NCI-H69 (cell line): Measurements from ENCODE around the gene MYRIP.
"Not testable (repeated sequence)": the region's sequence is repeated elsewhere in the genome, so short reads cannot be mapped to it uniquely, and the experiment has no call there.

Experiments
- DNase-seq: peaks from one replicate; lab custom pipeline; 2025; lab: John Stamatoyannopoulos, UW

Gene MYRIP

GRCh38 chr3:40084424-40084823 lies 275.0 kb downstream of the MYRIP start:
- DNase-seq: not testable (repeated sequence)

- DNase-seq: peak; percentile 75
These were observed 277.8 kb downstream of the MYRIP start for GRCh38 chr3:40086890-40087883.

GRCh38 chr3:40088527-40089170 lies 279.2 kb downstream of the MYRIP start:
- no peak for DNase-seq

GRCh38 chr3:40096661-40097111 lies 287.3 kb downstream of the MYRIP start:
- peak; percentile 6 for DNase-seq

- no peak for DNase-seq
These were observed 288.0 kb downstream of the MYRIP start for GRCh38 chr3:40097131-40098117.

- DNase-seq: no peak
These were observed 288.9 kb downstream of the MYRIP start for GRCh38 chr3:40098261-40098759.

GRCh38 chr3:40099871-40100270 lies 290.5 kb downstream of the MYRIP start:
- no peak for DNase-seq

GRCh38 chr3:40102182-40102581 lies 292.8 kb downstream of the MYRIP start:
- no peak for DNase-seq

- DNase-seq: no peak
These were observed 294.4 kb downstream of the MYRIP start for GRCh38 chr3:40103829-40104228.

GRCh38 chr3:40104441-40104840 lies 295.0 kb downstream of the MYRIP start:
- no peak for DNase-seq

- no peak for DNase-seq
These were observed 299.2 kb downstream of the MYRIP start for GRCh38 chr3:40108643-40109042.

GRCh38 chr3:40109641-40110490 lies 300.5 kb downstream of the MYRIP start:
- peak; percentile 43 for DNase-seq

- no peak for DNase-seq
These were observed 307.2 kb downstream of the MYRIP start for GRCh38 chr3:40116478-40117177.

- no peak for DNase-seq
These were observed 308.7 kb downstream of the MYRIP start for GRCh38 chr3:40118091-40118490.

GRCh38 chr3:40120067-40120692 lies 310.8 kb downstream of the MYRIP start:
- no peak for DNase-seq

- peak; percentile 16 for DNase-seq
These were observed 311.4 kb downstream of the MYRIP start for GRCh38 chr3:40120806-40121205.

- no peak for DNase-seq
These were observed 315.5 kb downstream of the MYRIP start for GRCh38 chr3:40124918-40125317.

GRCh38 chr3:40128166-40128565 lies 318.8 kb downstream of the MYRIP start:
- no peak for DNase-seq

GRCh38 chr3:40129510-40129909 lies 320.1 kb downstream of the MYRIP start:
- no peak for DNase-seq

GRCh38 chr3:40129981-40130380 lies 320.6 kb downstream of the MYRIP start:
- DNase-seq: no peak
